GM23338 (cell line): Measurements from ENCODE around the gene UBE3A. TPM values are rescaled to one million over a fixed set of nuclear protein-coding genes. Genes with fewer than 3 reads are reported as not detected.
A peak's percentile ranks its signal among the peaks of the same experiment; 100 is the strongest.

Experiments used
- ATAC-seq: fragments of 200-7000 bp; cut with Tn5 transposase; 3 replicates; pipeline ENCODE4 v1.9.1; 2020
- DNase-seq: peaks from one replicate; pipeline ENCODE4 v3.0.0-alpha.2; 2015; ENCODE audit warnings: low spot score
- H2AFZ ChIP-seq: fragments of 200-600 bp; sonication (generic); 2 replicates; pipeline ENCODE4 v1.8.0; 2016; ENCODE audit warnings: antibody characterized with exemption, mild to moderate bottlenecking, moderate library complexity
- H3F3A ChIP-seq: fragments of 200-600 bp; sonication (generic); replicated peaks from 2 replicates; pipeline ENCODE4 v1.8.0; 2017; ENCODE audit warnings: antibody characterized with exemption, mixed run types, low read depth
- H3K27ac ChIP-seq: fragments of 200-600 bp; sonication (generic); 2 replicates; pipeline ENCODE4 v1.6.1; 2016; ENCODE audit warnings: low read depth
- H3K27me3 ChIP-seq: fragments of 200-600 bp; sonication (generic); 2 replicates; pipeline ENCODE4 v1.8.0; 2016; ENCODE audit warnings: mild to moderate bottlenecking, mixed run types, moderate library complexity; ENCODE audit not compliant: insufficient read depth
- H3K36me3 ChIP-seq: fragments of 200-600 bp; sonication (generic); 2 replicates; pipeline ENCODE4 v1.8.0; 2016; ENCODE audit warnings: mild to moderate bottlenecking; ENCODE audit not compliant: insufficient read depth
- H3K4me1 ChIP-seq: fragments of 200-600 bp; sonication (generic); 2 replicates; pipeline ENCODE4 v1.8.0; 2016; ENCODE audit warnings: mild to moderate bottlenecking, moderate library complexity; ENCODE audit not compliant: insufficient read depth
- H3K4me2 ChIP-seq: fragments of 200-600 bp; sonication (generic); 2 replicates; pipeline ENCODE4 v1.7.1; 2017; ENCODE audit warnings: mixed run types
- H3K4me3 ChIP-seq: fragments of 200-600 bp; sonication (generic); 2 replicates; pipeline ENCODE4 v1.6.1; 2016; ENCODE audit warnings: mixed run types
- H3K79me2 ChIP-seq: fragments of 200-600 bp; sonication (generic); replicated peaks from 2 replicates; pipeline ENCODE4 v1.8.0; 2017; ENCODE audit warnings: mild to moderate bottlenecking; ENCODE audit not compliant: insufficient read depth
- H3K9me2 ChIP-seq: fragments of 200-600 bp; sonication (generic); 2 replicates; pipeline ENCODE4 v1.8.0; 2017; ENCODE audit not compliant: insufficient read depth
- H4K20me1 ChIP-seq: fragments of 200-600 bp; sonication (generic); replicated peaks from 2 replicates; pipeline ENCODE4 v1.8.0; 2017; ENCODE audit warnings: mild to moderate bottlenecking; ENCODE audit not compliant: insufficient read depth
- H3K27ac Mint-ChIP-seq: 2 replicates; pipeline ENCODE4 v1.8.0; 2020; ENCODE audit warnings: inconsistent platforms, mild to moderate bottlenecking, moderate library complexity, mixed read lengths
- H3K27me3 Mint-ChIP-seq: 3 replicates; pipeline ENCODE4 v1.8.0; 2022; ENCODE audit warnings: low read depth, mild to moderate bottlenecking, moderate library complexity, mixed read lengths, inconsistent platforms; ENCODE audit not compliant: insufficient read depth, poor library complexity
- H3K36me3 Mint-ChIP-seq: 3 replicates; pipeline ENCODE4 v1.8.0; 2021; ENCODE audit warnings: low read depth, mild to moderate bottlenecking, inconsistent platforms, moderate library complexity, mixed read lengths
- H3K4me1 Mint-ChIP-seq: 3 replicates; pipeline ENCODE4 v1.8.0; 2020; ENCODE audit warnings: mild to moderate bottlenecking, inconsistent platforms, mixed read lengths
- H3K4me3 Mint-ChIP-seq: 3 replicates; pipeline ENCODE4 v1.8.0; 2021; ENCODE audit warnings: moderate library complexity, mild to moderate bottlenecking, inconsistent platforms, mixed read lengths
- H3K9me3 Mint-ChIP-seq: 3 replicates; pipeline ENCODE4 v1.8.0; 2020; ENCODE audit warnings: moderate library complexity, mild to moderate bottlenecking, inconsistent platforms, mixed read lengths
- CREB1 ChIP-seq: fragments of 250-450 bp; sonication (Bioruptor Pico); IDR thresholded peaks from 2 replicates; pipeline ENCODE4 v1.5.0; 2020; ENCODE audit warnings: low read depth, mild to moderate bottlenecking, moderate library complexity
- EZH2 ChIP-seq: fragments of 200-600 bp; sonication (generic); IDR thresholded peaks from one replicate; pipeline ENCODE4 v1.8.0; 2017; ENCODE audit warnings: antibody characterized with exemption, mild to moderate bottlenecking, low read depth; ENCODE audit not compliant: unreplicated experiment
- EZH2phosphoT487 ChIP-seq: fragments of 200-600 bp; sonication (generic); IDR thresholded peaks from one replicate; pipeline ENCODE4 v1.8.1; 2018; ENCODE audit warnings: antibody characterized with exemption; ENCODE audit not compliant: unreplicated experiment
- JUNB ChIP-seq: IDR thresholded peaks from one replicate; pipeline ENCODE4 v1.6.1; 2016; ENCODE audit warnings: antibody characterized with exemption; ENCODE audit not compliant: unreplicated experiment
- NANOG ChIP-seq: IDR thresholded peaks from 2 replicates; pipeline ENCODE4 v1.6.1; 2016; ENCODE audit warnings: antibody characterized with exemption, borderline replicate concordance
- POLR2AphosphoS5 ChIP-seq: IDR thresholded peaks from 2 replicates; pipeline ENCODE4 v1.6.1; 2016; ENCODE audit warnings: antibody characterized with exemption, low read depth
- STAT1 ChIP-seq: IDR thresholded peaks from one replicate; pipeline ENCODE4 v1.6.1; 2016; ENCODE audit warnings: antibody characterized with exemption; ENCODE audit not compliant: unreplicated experiment
- ZNF114 ChIP-seq: fragments of 250-450 bp; sonication (Bioruptor Pico); IDR thresholded peaks from 2 replicates; pipeline ENCODE4 v1.5.0; 2020; ENCODE audit warnings: mild to moderate bottlenecking, moderate library complexity
- ZNF331 ChIP-seq: fragments of 250-450 bp; sonication (Bioruptor Pico); IDR thresholded peaks from 2 replicates; pipeline ENCODE4 v1.5.0; 2020; ENCODE audit warnings: low read depth, mild to moderate bottlenecking, moderate library complexity
- polyA plus RNA-seq: library from polyadenylated mRNA; unstranded; fragments of >200 nt; fragmentation: Nextera tagmentation; extraction: Ambion mirVana; gene quantifications from 2 replicates; pipeline ENCODE4 v1.2.1, GENCODE V29; 2016
- total RNA-seq: library from RNA; depleted of rRNA; stranded (reverse); fragments of >200 nt; shearing (Covaris generic); gene quantifications from 2 replicates; pipeline ENCODE4 v1.2.3, GENCODE V29; 2014
- TF ChIP-seq, protein P1 (sequence below), 2 experiments: fragments of 200-600 bp in 1 of 2; sonication (generic) in 1 of 2; conservative IDR thresholded peaks; 2 replicates each; pipeline versions ENCODE4 v1.5.1 to v1.6.1; 2016 to 2017; ENCODE audit warnings: antibody characterized with exemption in 2 of 2, low read depth in 2 of 2, mild to moderate bottlenecking in 2 of 2, moderate library complexity in 1 of 2
- TF ChIP-seq, protein P2 (sequence below): IDR thresholded peaks from 2 replicates; pipeline ENCODE4 v1.6.1; 2016; ENCODE audit warnings: antibody characterized with exemption
- TF ChIP-seq, protein P3 (sequence below): fragments of 250-450 bp; sonication (Bioruptor Pico); IDR thresholded peaks from 2 replicates; pipeline ENCODE4 v1.5.0; 2020; ENCODE audit warnings: mild to moderate bottlenecking, moderate library complexity
- TF ChIP-seq, protein P4 (sequence below): IDR thresholded peaks from one replicate; pipeline ENCODE4 v1.6.1; 2018; ENCODE audit warnings: antibody characterized with exemption; ENCODE audit not compliant: unreplicated experiment

UBE3A gene
- total and polyA plus RNA-seq, 2 experiments from 2014 or later = 96.1 to 150 TPM

DNA sequence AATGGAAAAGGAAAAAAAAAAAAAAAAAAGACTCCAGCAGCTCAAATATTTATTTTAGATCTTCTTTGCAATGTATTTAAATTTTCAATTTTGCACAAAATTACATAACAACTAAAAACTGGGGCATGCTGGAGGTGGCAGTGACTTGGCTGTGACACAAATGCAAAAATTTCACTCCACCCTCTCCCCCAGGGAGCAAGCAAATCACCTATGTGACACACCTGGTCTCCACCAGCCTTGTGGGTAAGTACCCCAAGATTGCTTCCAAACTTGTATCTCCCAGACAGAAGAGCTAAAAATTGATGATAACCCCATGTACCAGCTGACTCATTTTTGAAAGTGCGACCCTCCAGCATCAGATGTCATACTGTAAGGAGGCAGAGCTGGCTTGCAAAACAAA lies 32.0 kb downstream of the UBE3A start:
- no peaks in the 10 kb centered on the region for H3F3A ChIP-seq
- peak overlapping the region; percentile 64 for H3K4me2 ChIP-seq
- H3K9me3 Mint-ChIP-seq = no peaks in the 10 kb centered on the region
- H2AFZ ChIP-seq = no peak overlapping the region
- peak; percentile 36; the same call in 1 of the 3 replicates for ATAC-seq
- H3K4me1 ChIP-seq = peaks cover 51% of the 10 kb centered on the region
- H3K4me3 Mint-ChIP-seq = peak overlapping the region; percentile 30
- peaks cover 4% of the 10 kb centered on the region for H3K27me3 Mint-ChIP-seq
- peaks cover 37% of the 10 kb centered on the region for H3K36me3 Mint-ChIP-seq
- peak overlapping the region; percentile 39; the same call in 1 of the 2 replicates for H3K27ac ChIP-seq
- no peaks in the 10 kb centered on the region for H3K36me3 ChIP-seq
- H3K4me3 ChIP-seq = peak overlapping the region; percentile 2; the same call in 1 of the 2 replicates
- H3K4me1 Mint-ChIP-seq = peaks cover 45% of the 10 kb centered on the region
- H3K79me2 ChIP-seq = peaks cover 89% of the 10 kb centered on the region
- no peaks in the 10 kb centered on the region for H3K9me2 ChIP-seq
- no peak for DNase-seq
- TF ChIP-seq, protein P1, sequence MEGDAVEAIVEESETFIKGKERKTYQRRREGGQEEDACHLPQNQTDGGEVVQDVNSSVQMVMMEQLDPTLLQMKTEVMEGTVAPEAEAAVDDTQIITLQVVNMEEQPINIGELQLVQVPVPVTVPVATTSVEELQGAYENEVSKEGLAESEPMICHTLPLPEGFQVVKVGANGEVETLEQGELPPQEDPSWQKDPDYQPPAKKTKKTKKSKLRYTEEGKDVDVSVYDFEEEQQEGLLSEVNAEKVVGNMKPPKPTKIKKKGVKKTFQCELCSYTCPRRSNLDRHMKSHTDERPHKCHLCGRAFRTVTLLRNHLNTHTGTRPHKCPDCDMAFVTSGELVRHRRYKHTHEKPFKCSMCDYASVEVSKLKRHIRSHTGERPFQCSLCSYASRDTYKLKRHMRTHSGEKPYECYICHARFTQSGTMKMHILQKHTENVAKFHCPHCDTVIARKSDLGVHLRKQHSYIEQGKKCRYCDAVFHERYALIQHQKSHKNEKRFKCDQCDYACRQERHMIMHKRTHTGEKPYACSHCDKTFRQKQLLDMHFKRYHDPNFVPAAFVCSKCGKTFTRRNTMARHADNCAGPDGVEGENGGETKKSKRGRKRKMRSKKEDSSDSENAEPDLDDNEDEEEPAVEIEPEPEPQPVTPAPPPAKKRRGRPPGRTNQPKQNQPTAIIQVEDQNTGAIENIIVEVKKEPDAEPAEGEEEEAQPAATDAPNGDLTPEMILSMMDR (conservative IDR thresholded peaks at IDR 0.05; ENCODE audit: low read depth in 2 of 2) = no peak
- TF ChIP-seq EZH2phosphoT487 = no peak
- TF ChIP-seq, protein P2, sequence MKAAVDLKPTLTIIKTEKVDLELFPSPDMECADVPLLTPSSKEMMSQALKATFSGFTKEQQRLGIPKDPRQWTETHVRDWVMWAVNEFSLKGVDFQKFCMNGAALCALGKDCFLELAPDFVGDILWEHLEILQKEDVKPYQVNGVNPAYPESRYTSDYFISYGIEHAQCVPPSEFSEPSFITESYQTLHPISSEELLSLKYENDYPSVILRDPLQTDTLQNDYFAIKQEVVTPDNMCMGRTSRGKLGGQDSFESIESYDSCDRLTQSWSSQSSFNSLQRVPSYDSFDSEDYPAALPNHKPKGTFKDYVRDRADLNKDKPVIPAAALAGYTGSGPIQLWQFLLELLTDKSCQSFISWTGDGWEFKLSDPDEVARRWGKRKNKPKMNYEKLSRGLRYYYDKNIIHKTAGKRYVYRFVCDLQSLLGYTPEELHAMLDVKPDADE = no peak
- TF ChIP-seq, protein P3, sequence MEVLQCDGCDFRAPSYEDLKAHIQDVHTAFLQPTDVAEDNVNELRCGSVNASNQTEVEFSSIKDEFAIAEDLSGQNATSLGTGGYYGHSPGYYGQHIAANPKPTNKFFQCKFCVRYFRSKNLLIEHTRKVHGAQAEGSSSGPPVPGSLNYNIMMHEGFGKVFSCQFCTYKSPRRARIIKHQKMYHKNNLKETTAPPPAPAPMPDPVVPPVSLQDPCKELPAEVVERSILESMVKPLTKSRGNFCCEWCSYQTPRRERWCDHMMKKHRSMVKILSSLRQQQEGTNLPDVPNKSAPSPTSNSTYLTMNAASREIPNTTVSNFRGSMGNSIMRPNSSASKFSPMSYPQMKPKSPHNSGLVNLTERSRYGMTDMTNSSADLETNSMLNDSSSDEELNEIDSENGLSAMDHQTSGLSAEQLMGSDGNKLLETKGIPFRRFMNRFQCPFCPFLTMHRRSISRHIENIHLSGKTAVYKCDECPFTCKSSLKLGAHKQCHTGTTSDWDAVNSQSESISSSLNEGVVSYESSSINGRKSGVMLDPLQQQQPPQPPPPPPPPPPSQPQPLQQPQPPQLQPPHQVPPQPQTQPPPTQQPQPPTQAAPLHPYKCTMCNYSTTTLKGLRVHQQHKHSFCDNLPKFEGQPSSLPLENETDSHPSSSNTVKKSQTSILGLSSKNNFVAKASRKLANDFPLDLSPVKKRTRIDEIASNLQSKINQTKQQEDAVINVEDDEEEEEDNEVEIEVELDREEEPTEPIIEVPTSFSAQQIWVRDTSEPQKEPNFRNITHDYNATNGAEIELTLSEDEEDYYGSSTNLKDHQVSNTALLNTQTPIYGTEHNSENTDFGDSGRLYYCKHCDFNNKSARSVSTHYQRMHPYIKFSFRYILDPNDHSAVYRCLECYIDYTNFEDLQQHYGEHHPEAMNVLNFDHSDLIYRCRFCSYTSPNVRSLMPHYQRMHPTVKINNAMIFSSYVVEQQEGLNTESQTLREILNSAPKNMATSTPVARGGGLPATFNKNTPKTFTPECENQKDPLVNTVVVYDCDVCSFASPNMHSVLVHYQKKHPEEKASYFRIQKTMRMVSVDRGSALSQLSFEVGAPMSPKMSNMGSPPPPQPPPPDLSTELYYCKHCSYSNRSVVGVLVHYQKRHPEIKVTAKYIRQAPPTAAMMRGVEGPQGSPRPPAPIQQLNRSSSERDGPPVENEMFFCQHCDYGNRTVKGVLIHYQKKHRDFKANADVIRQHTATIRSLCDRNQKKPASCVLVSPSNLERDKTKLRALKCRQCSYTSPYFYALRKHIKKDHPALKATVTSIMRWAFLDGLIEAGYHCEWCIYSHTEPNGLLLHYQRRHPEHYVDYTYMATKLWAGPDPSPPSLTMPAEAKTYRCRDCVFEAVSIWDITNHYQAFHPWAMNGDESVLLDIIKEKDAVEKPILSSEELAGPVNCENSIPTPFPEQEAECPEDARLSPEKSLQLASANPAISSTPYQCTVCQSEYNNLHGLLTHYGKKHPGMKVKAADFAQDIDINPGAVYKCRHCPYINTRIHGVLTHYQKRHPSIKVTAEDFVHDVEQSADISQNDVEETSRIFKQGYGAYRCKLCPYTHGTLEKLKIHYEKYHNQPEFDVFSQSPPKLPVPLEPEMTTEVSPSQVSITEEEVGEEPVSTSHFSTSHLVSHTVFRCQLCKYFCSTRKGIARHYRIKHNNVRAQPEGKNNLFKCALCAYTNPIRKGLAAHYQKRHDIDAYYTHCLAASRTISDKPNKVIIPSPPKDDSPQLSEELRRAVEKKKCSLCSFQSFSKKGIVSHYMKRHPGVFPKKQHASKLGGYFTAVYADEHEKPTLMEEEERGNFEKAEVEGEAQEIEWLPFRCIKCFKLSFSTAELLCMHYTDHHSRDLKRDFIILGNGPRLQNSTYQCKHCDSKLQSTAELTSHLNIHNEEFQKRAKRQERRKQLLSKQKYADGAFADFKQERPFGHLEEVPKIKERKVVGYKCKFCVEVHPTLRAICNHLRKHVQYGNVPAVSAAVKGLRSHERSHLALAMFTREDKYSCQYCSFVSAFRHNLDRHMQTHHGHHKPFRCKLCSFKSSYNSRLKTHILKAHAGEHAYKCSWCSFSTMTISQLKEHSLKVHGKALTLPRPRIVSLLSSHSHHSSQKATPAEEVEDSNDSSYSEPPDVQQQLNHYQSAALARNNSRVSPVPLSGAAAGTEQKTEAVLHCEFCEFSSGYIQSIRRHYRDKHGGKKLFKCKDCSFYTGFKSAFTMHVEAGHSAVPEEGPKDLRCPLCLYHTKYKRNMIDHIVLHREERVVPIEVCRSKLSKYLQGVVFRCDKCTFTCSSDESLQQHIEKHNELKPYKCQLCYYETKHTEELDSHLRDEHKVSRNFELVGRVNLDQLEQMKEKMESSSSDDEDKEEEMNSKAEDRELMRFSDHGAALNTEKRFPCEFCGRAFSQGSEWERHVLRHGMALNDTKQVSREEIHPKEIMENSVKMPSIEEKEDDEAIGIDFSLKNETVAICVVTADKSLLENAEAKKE (CRISPR knock-in tag) = no peak
- no peak for TF ChIP-seq NANOG
- no peak for TF ChIP-seq ZNF331 (CRISPR knock-in tag)
- TF ChIP-seq, protein P4, sequence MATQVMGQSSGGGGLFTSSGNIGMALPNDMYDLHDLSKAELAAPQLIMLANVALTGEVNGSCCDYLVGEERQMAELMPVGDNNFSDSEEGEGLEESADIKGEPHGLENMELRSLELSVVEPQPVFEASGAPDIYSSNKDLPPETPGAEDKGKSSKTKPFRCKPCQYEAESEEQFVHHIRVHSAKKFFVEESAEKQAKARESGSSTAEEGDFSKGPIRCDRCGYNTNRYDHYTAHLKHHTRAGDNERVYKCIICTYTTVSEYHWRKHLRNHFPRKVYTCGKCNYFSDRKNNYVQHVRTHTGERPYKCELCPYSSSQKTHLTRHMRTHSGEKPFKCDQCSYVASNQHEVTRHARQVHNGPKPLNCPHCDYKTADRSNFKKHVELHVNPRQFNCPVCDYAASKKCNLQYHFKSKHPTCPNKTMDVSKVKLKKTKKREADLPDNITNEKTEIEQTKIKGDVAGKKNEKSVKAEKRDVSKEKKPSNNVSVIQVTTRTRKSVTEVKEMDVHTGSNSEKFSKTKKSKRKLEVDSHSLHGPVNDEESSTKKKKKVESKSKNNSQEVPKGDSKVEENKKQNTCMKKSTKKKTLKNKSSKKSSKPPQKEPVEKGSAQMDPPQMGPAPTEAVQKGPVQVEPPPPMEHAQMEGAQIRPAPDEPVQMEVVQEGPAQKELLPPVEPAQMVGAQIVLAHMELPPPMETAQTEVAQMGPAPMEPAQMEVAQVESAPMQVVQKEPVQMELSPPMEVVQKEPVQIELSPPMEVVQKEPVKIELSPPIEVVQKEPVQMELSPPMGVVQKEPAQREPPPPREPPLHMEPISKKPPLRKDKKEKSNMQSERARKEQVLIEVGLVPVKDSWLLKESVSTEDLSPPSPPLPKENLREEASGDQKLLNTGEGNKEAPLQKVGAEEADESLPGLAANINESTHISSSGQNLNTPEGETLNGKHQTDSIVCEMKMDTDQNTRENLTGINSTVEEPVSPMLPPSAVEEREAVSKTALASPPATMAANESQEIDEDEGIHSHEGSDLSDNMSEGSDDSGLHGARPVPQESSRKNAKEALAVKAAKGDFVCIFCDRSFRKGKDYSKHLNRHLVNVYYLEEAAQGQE = no peak
- TF ChIP-seq STAT1 = no peak
- no peak for TF ChIP-seq JUNB
- TF ChIP-seq CREB1 = no peak
- no peak for TF ChIP-seq POLR2AphosphoS5
- TF ChIP-seq EZH2 = no peak
- no peak for TF ChIP-seq ZNF114 (CRISPR knock-in tag)
- H3K27me3 ChIP-seq = no peaks in the 10 kb centered on the region
- H3K27ac Mint-ChIP-seq = peak overlapping the region; percentile 95
- H4K20me1 ChIP-seq = peaks cover 26% of the 10 kb centered on the region
